ENCODE data around the gene ZNF584.
A peak's percentile ranks its signal among the peaks of the same experiment; 100 is the strongest.

ZNF584 gene

GRCh38 chr19:58455306-58455705 is 46.9 kb downstream of the ZNF584 start:
- Histone ChIP-seq H3K27ac (no peak overlapping the region), H3K9ac (ENCODE audit: insufficient read length) (no peak overlapping the region), H3K36me3 (ENCODE audit: insufficient read depth, low read length) (no peaks in the 10 kb centered on the region), H3K4me3 (no peak overlapping the region), H3K9me3 (ENCODE audit: low read depth, low read length) (no peaks in the 10 kb centered on the region)
- DNase-seq (ENCODE audit: low read depth, low spot score) = no peak
- TF ChIP-seq FOXP2 (optimal IDR thresholded peaks at IDR 0.05; ENCODE audit: control extremely low read depth, extremely low read length, insufficient read depth) (no peak), EZH2 (IDR thresholded peaks at IDR 0.05) (no peak), POLR2AphosphoS5 (IDR thresholded peaks at IDR 0.05; ENCODE audit: borderline replicate concordance, low read depth, low read length) (no peak)

- Histone ChIP-seq H3K36me3 (ENCODE audit: insufficient read depth, low read length) (no peaks in the 10 kb centered on the region), H3K27ac (no peak overlapping the region), H3K9me3 (ENCODE audit: low read depth, low read length) (no peaks in the 10 kb centered on the region), H3K4me3 (no peak overlapping the region), H3K9ac (ENCODE audit: insufficient read length) (no peak overlapping the region)
- no peak for DNase-seq (ENCODE audit: low read depth, low spot score)
- TF ChIP-seq POLR2AphosphoS5 (IDR thresholded peaks at IDR 0.05; ENCODE audit: borderline replicate concordance, low read depth, low read length) = no peak
- no peak for TF ChIP-seq EZH2 (IDR thresholded peaks at IDR 0.05)
- no peak for TF ChIP-seq FOXP2 (optimal IDR thresholded peaks at IDR 0.05; ENCODE audit: control extremely low read depth, extremely low read length, insufficient read depth)
These were observed 47.7 kb downstream of the ZNF584 start for GRCh38 chr19:58456111-58456510.

- TF ChIP-seq POLR2AphosphoS5 (IDR thresholded peaks at IDR 0.05; ENCODE audit: borderline replicate concordance, low read depth, low read length) = no peak
- Histone ChIP-seq H3K9me3 (ENCODE audit: low read depth, low read length) (no peaks in the 10 kb centered on the region), H3K36me3 (ENCODE audit: insufficient read depth, low read length) (no peaks in the 10 kb centered on the region)
These were observed 51.6 kb downstream of the ZNF584 start for GRCh38 chr19:58460039-58460438.

GRCh38 chr19:58466089-58466759 is 57.8 kb downstream of the ZNF584 start:
- no peak for TF ChIP-seq FOXP2 (optimal IDR thresholded peaks at IDR 0.05; ENCODE audit: control extremely low read depth, extremely low read length, insufficient read depth)
- TF ChIP-seq EZH2 (IDR thresholded peaks at IDR 0.05) = no peak
- TF ChIP-seq POLR2AphosphoS5 (IDR thresholded peaks at IDR 0.05; ENCODE audit: borderline replicate concordance, low read depth, low read length) = no peak
- peak overlapping the region; percentile 59 for H3K9ac ChIP-seq (ENCODE audit: insufficient read length)
- peak overlapping the region; percentile 93 for H3K4me3 ChIP-seq
- no peaks in the 10 kb centered on the region; the same call in 1 of the 2 replicates for H3K36me3 ChIP-seq (ENCODE audit: insufficient read depth, low read length)
- no peaks in the 10 kb centered on the region for H3K9me3 ChIP-seq (ENCODE audit: low read depth, low read length)
- H3K27ac ChIP-seq = no peak overlapping the region
- no peak for DNase-seq (ENCODE audit: low read depth, low spot score)

More at GRCh38 chr19:58460039-58460438, 51.6 kb downstream of the ZNF584 start:
- Histone ChIP-seq H3K27ac (no peak overlapping the region), H3K4me3 (no peak overlapping the region), H3K9ac (ENCODE audit: insufficient read length) (no peak overlapping the region)
- no peak for DNase-seq (ENCODE audit: low read depth, low spot score)

- no peaks in the 10 kb centered on the region; the same call in 1 of the 2 replicates for H3K36me3 ChIP-seq (ENCODE audit: insufficient read depth, low read length)
- no peak within 1 kb of the TSS for H3K27ac ChIP-seq
- peak; percentile 58 for DNase-seq (ENCODE audit: low read depth, low spot score)
- H3K9ac ChIP-seq (ENCODE audit: insufficient read length) = peak within 1 kb of the TSS; percentile 83
- H3K4me3 ChIP-seq = peak within 1 kb of the TSS; percentile 93
- no peak for TF ChIP-seq EZH2 (IDR thresholded peaks at IDR 0.05)
- TF ChIP-seq POLR2AphosphoS5 (IDR thresholded peaks at IDR 0.05; ENCODE audit: borderline replicate concordance, low read depth, low read length) = peak; percentile 82
- TF ChIP-seq FOXP2 (optimal IDR thresholded peaks at IDR 0.05; ENCODE audit: control extremely low read depth, extremely low read length, insufficient read depth) = peak; percentile 55
- no peaks in the 10 kb centered on the region for H3K9me3 ChIP-seq (ENCODE audit: low read depth, low read length)
These were observed 58.5 kb downstream of the ZNF584 start, which contains the start of gene ZNF324 for GRCh38 chr19:58466760-58467589. ZNF324 (plus strand) TSS chr19:58467080; CDS start chr19:58469186, 2,106 bp downstream.

Data from SK-N-MC (cell line).